Left renal pelvis (tissue), 4 donors: ENCODE data around the gene L3MBTL1. TPM values are rescaled to one million over a fixed set of nuclear protein-coding genes. Genes with fewer than 3 reads are reported as not detected.
"Not testable (repeated sequence)": the region's sequence is repeated elsewhere in the genome, so short reads cannot be mapped to it uniquely, and the experiment has no call there.

Experiments used
- DNase-seq, 4 donors: peaks; one replicate each; pipeline ENCODE4 v3.0.0-alpha.2; 2013; ENCODE audit warnings: low read depth in 4 of 4, low spot score in 3 of 4
- polyA plus RNA-seq, 4 donors: library from polyadenylated mRNA; unstranded; fragments of 120-200 nt; gene quantifications; one replicate each; pipeline ENCODE4 v1.2.1, GENCODE V29; 2013; ENCODE audit not compliant: insufficient read length in 4 of 4

The L3MBTL1 gene
- polyA plus RNA-seq, 4 donors, result 9.6 to 28.9 (median 13.7) TPM

DNA sequence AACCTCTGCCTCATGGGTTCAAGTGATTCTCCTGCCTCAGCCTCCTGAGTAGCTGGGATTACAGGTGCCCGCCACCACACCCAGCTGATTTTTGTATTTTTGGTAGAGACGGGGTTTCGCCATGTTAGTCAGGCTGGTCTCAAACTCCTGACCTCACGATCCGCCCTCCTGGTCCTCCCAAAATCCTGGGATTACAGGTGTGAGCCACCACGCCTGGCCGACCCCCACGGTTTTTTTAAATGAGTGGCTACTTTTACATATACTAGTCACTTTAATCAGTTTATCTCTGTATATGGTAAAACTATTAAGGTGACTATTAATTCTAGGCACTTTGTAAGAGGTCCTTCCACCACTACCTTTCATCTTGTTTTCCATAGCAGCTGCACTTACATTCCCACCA lies 5.5 kb upstream of the L3MBTL1 start:
- DNase-seq, result not testable (repeated sequence)

DNA sequence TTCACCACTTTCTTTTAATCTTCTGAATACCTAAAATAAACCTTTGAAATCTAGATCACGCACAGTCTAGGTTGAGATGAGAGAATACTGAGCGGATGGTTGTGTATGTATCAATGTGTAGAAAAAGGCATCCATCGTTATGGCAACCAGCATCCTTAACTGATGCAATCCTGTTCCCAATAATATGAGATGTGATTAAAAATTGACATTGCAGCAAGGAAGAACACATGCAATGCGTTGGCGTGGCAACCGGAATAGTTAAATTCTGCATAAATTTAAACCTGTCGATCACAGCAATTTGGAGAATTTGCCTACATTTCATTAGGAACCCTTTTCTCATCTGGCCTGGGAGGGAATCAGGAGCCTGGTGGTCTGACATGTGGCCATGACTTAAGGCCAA lies 1.3 kb upstream of the L3MBTL1 start:
- DNase-seq, result no peak

DNA sequence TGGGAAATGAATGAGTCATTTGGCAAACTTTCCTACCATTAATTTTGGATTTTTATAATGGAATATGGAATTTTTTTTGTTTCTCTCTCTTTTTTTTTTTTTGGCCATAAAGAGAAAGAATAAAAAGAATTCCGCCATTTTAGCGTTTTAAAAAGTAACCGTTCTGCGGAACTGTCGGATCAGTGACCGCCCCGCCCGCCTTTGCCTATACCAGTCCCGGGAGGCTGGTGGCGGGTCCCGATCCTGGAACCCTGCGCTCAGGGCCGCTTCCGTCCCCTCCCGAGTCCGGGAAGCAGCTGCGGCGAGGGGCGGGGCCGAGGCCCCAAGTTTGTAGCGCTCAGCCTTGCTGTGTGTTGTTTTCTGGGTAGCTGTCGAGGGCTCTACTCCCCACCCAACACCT lies 609 bp downstream of the L3MBTL1 start:
- no peak for DNase-seq

DNA sequence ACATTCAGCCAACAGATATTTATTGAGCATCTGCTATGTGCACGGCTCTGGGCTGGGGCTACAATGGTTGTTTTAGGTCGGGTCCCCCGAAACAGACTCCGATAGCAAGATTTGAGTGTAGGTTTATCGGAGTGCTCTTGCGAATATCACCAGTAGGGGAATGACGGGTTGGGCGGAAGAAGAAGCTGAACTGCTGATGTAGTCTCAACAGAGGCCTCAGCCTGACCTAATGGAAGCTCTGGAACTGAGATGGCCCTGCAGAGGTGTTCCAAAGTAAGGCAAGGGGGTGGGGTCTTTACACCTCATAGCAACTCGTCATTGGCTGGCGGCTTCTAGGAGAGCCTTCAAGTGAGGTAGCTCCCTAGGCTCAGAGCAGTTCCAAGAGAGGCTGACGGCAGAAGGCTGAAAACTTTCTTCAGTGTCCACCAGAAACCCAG lies 1.1 kb downstream of the L3MBTL1 start:
- no peak for DNase-seq

DNA sequence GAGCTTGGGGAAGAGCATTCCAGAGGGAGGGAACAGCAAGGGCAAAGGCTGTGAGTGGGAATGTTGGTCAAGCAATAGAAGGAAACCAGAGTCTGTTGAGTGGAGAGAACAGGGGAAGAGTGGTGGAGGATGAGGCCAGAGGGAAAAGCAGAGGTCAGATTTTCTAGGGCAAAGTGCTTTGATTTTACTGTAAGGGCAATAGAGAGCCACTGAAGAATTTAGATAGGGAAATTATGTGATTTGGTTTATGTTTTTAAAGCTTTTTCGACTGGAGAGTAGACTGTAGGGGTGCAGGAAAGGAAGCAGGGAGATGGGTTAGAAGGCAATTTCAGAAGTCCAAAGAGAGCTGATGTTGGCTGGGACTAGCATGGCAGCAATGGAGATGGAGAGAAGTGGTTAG lies 4.4 kb downstream of the L3MBTL1 start:
- no peak for DNase-seq

DNA sequence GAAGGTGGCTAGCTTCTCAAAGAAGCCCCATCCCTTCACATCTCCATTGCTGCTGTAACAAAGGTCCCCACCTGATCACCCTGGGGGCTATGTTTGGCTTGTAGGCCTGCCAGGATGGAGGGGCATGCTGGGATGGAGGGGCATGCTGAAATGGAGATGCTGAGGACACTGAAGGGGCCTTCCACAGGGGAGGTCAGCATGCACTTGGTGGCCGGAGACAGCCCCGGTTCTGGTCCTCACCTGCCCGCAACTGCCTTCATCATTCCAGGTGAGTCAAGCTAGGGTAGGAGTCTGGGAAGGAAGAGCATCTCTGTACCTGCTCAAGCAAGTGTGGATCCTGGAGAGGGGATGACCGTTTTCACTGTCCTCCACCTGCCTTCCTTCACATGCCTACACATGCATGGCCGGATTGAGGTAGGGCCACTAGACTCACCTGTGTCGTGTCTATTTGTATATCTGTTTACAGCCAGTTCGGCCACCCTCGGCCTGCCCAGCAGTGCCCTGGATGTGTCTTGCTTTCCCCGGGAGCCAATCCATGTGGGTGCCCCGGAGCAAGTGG lies 6.0 kb downstream of the L3MBTL1 start:
- DNase-seq, result no peak

DNA sequence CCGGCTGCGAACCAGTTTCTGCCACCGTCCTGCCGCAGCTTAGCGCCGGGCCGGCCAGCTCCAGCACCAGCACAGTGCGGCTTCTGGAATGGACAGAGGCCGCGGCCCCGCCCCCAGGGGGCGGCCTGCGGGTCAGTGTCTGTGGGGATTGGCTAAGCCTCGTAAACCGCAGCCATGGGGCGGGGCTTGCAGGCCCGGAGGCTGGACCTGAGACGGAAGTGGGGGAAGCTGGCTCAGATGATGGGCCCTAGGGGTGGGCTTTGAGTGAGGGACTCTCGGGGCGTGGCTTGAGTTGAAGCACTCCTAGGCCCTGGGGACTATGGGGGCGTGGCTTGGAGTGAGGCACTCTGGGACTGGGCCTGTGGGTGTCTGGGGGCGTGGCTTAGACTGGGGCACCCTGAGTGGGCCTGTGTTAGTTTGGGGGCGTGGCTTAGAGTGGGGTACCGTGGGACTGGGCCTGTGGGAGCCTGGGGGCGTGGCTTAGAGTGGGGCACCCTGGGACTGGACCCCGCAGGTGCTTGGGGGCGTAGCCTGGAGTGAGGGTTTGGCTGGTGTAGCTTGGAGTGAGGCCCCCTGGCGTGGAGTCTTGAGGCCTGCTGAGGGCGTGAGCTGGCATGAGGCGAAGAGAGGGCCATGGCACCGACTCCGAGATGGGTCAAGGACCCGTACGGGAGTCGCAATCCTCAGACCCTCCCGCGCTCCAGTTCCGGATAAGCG lies 6.6 kb downstream of the L3MBTL1 start:
- DNase-seq, result peak; percentile 91 to 96 (median 94)

DNA sequence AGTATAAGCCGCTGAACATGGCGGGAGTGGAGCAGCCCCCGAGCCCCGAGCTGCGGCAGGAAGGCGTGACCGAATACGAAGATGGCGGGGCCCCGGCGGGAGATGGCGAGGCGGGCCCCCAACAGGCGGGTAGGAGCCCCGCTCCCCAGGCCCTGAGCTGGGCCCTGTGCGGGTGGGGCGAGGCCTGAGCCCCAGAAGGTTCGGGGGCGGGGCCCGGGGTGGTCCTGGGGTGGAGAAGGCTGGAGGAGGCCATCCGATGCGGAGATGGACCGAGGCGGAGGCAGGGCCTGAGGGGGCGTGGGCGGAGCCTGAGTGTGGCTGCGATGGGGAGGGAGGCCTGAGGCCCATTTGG lies 7.1 kb downstream of the L3MBTL1 start:
- DNase-seq, result no peak

DNA sequence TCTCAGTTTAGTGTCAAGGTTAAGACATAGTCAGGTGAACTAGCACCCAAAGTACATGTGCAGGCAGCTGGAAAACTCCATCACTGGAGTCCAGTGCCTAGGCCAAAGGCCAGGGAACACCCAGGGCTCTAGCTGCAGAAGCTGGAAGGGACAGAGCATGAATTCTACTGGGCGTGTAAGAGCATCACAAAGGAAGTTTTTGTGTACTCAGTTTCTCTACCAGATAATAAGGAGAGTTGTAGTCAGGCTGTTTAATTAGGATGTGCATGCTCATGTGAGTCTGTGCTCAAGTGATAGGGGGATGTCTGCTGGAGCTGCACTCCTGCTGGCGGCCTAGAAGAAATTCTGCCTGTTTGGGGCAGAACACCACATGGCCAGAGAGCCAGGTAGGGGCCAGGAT lies 8.1 kb downstream of the L3MBTL1 start:
- DNase-seq, result no peak

DNA sequence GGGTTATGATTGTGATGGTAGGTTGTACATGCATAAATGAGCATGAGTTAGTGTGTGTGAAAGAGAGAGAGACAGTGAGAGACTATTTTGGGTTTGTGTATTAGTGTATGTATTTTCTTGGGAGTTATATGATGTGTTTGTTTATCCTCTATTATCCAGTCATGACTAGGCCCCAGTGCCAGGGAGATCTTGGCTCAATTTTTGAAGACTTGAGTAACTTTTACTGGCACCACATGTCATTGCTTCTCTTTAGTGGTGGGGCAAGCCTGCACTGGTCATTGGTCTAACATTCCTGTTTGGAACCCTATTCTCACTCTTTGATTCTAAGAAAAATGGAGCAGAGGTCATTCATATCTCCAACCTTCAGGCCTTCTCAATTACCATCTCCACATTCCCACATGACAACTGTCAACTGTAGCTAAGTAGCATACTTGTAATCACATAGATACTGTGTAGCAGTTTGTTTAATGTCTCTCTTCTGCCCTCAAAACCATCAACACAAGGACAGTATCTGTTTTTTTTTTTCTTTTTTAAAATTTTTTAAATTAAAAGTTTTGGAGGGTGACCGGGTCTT lies 8.8 kb downstream of the L3MBTL1 start:
- DNase-seq, result no peak

DNA sequence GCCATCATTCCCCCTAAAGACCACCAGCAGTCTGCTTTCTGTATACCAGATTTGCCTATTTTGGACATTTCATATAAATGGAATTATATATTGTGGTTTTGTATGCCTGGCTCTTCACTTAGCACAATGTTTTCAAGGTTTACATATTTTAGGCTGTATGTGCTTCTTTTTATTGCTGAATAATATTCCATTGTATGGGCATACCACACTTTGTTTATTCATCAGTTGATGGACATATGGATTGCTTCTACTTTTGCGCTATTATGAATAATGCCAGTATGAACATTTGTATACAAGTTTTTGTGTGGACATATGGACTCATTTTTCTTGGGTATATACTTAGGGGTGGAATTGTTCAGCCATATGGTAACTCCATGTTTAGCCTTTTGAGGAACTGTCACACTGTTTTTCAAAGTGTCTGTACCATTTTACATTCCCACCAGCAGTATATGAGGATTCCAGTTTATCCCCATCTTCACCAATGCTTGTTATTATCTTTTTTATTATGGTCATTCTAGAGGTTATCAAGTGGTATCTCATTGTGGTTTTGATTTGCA lies 12.7 kb downstream of the L3MBTL1 start:
- no peak for DNase-seq

DNA sequence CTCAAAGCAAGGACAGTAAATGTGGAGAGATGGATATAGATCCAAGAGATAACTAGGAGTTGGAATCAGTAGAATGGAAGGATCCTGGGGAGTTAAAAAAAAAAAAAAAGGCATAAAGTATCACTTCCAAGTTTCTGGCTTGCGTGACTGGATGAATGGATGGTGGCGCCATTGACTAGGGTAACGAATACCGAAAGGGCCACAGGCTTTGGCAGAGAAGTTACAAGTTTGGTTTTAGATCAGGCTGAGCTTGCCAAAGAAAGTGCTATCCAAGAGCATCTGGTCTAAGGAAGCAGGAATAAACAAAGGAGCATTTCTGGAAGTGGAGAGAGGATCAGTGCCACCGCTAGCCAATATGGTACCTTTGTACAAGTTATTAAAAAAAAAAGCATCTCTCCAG lies 17.5 kb downstream of the L3MBTL1 start:
- DNase-seq, result no peak

DNA sequence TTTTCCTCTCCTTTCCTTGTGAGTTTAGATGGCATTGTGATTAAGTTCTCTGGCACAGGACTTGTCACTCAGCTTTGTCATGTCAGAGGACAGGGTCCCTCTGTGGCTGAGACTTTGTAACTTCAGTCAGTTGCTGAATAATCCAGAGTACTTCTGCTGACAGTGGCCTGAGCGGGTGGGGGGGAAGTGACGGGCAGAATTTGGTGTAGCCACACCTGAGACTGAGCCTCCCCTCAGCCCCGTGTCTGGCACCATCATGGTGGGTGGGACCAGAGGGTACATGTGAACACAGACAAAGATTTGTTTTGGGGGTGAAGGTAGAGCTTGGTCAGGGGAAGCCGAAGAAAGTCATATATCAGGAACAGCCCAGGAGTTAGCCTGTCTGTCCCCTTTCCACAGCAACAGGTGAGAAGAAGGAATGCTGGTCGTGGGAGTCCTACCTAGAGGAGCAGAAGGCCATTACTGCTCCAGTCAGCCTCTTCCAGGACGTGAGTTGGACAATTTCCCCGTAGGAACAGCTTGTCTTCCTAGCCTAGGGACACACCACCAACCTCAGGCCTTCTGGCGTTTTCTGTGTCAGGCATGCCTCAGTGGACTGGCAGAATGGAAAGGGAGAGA lies 20.9 kb downstream of the L3MBTL1 start:
- DNase-seq, result no peak

DNA sequence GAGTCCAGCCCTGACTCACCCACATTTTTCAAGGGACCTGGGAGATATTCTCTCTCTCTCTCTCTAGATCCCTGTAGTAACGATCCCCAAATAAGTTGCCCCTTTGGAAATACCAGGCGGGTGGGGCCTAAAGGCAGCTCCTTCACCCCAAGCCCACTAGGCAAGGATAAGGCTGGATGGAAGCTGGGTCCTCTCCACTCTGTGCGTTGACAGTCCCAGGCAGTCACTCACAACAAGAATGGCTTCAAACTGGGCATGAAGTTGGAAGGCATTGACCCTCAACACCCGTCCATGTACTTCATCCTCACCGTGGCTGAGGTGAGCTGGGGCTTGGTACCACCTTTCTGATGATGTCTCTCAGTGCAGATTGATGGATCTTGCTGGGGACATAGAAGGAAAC lies 21.6 kb downstream of the L3MBTL1 start:
- no peak for DNase-seq

DNA sequence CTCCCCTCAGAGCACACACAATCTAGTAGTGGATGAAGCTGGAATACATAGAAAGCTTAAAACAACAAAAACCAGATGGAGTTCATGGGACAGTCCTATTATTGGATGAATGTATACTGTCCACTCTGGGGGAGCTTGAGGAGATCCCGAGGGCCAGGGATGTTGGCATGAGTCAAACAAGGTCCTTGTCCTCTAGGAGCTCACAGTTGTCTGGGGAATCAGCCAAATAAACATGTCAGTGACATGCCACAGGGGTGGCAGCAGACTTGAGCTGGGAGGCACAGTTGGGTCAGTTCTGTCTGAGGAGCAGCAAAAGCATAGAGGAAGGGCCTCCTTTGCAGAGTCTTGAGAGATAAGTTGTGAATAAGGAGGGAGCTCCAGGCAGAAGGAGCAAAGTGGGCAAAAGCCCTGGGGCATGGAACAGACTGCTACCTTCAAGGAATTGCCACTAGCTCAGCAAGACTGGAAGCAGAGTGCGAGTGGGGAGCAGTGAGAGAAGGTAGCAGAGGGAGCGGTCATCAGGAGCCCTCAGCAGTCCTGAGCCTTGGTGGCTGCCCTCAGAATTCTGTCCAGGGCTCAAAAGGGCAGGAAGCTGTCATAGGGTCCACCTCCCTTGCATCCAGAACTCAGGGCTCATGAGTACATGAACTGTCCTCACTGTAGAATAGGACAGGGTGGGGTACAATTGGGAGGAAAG lies 22.1 kb downstream of the L3MBTL1 start:
- DNase-seq, result no peak

DNA sequence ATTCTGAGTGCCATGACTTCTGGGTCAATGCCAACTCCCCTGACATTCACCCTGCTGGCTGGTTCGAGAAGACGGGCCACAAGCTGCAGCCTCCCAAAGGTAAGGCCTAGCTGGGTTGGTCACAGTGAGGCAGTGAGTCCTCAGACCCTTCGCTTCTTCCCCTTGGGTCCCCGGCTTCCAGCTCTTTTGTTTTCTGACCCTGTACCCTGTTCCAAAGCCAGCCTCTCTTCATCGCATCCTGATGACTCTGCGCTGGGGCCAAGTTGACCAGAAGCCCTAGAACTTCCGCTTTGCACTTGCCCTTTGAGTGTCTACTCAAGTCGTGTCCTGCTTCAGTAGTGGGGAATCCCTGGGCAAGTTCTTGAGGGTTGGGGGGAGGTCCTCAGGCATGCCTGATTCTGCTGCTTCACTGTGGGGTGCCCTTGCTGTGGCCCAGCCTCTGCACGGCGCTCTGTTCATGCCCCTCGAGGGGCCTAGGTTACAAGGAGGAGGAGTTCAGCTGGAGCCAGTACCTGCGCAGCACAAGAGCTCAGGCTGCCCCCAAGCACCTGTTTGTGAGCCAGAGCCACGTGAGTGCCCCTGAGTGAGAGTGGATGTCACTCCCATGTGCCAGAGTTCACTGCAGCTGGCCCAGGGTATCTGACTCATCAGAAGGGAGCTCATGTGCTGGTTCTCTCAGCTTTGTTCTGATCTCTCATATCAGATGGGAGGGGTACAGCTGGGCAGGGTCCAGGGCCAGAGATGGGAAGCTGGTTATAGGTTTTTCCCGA lies 23.0 kb downstream of the L3MBTL1 start:
- DNase-seq, result no peak

DNA sequence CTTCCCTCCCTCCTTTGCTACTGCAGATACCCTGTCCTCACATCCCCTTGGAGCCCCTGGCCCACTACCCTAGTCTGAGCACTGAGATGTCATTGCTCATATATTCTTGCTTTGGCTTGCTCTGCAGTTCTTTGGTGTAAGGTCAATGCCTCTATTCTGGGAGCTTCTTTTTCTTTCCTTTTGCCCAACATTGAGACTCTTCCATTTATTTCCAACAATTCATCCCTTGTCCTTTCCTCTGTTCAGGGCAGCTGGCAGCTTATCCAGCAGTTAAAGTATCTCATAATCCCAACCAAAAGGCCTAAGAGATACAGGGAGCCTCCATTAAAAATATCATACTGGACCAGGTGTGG lies 23.6 kb downstream of the L3MBTL1 start:
- DNase-seq, result no peak

DNA sequence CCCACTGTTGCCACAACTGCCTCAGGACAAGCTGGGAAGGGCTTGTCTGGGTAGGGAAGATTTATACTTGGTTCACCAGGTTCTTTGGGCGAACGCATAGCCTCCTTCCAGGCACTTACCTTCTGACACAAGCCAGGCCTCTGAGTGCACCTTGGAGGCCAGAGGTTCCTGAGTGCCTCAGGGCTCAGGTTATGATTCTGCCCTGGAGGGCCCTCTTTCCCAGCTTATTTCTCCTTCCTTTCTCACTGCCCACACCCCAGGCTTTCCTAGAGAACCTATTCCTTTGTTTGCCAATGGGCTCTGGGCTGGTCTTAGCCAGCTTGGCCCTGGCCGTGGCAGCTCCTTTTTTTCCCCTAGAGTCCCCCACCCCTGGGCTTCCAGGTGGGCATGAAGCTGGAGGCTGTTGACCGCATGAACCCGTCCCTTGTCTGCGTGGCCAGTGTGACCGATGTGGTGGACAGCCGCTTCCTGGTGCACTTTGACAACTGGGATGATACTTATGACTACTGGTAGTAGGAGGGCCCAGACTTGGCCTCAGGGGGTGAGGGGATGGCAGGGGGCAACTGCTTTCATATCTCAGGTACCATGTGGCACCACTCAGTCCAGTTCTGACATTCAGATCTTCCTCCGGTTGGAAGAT lies 25.0 kb downstream of the L3MBTL1 start:
- DNase-seq, result no peak

DNA sequence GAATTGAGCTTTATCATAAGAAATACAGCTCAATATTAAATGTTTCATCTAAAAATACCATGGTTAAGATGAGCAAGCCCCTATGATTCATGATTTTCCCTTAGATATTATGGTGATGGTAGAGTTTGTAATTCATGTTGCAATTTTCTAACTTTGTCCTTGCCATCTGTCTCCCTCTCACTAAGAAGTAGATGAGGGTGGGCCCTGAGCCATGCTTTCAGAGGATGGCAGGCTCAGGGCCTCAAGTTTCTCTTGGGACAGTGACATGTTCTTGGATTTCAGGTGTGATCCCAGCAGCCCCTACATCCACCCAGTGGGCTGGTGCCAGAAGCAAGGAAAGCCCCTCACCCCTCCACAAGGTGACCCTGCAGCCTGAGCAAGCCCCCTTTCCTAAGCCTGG lies 25.6 kb downstream of the L3MBTL1 start:
- DNase-seq, result no peak

DNA sequence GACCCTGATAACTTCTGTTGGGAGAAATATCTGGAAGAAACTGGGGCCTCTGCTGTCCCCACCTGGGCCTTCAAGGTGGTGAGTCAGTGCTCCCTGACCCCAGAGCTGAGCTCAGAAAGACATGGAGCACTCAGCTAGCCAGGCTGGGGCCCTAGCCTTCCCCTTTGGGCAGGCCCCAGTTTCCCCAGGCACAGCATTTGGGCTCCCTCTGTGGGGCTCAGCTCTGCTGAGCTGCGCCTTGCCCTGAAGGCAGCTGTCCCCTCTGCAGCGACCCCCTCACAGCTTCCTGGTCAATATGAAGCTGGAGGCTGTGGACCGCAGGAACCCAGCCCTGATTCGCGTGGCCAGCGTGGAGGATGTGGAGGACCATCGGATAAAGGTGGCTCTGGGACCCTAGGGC lies 26.5 kb downstream of the L3MBTL1 start:
- DNase-seq, result no peak
